ENCODE data around the gene SIGLEC1. TPM values are rescaled to one million over a fixed set of nuclear protein-coding genes. Genes with fewer than 3 reads are reported as not detected.

The SIGLEC1 gene
- total RNA-seq, 1 experiment from 2014 or later, result 0.17 TPM

DNA sequence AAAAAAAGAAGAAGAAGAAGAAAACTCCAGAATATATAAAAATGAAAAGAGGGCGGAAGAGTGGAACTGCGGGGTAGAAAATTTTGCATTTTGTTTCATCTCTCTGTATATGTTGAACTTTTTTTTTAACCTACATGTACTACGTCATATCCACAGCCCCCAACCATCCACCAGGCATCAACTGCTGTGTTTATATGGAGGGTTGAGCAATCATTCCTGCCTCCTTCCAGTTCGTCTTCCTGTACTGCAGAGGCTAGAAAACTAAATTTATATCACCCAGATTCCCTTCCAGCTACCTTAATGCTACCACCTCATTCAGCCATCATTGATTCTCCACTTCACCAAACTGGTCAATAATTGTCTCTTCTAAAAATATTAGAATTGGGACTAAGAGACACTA lies 9.5 kb upstream of the SIGLEC1 start:
- Histone ChIP-seq H3K9ac (ENCODE audit: low read length) (no peak overlapping the region), H3K27me3 (ENCODE audit: insufficient read depth, low read length) (peaks cover 7% of the 10 kb centered on the region), H3K4me1 (ENCODE audit: control insufficient read depth in 1 of 2, insufficient read depth in 2 of 2, low read length in 2 of 2) (no peaks in the 10 kb centered on the region), H3K27ac (ENCODE audit: low read depth, low read length) (no peak overlapping the region), H3K4me2 (ENCODE audit: low read length) (no peak overlapping the region), H3K36me3 (ENCODE audit: control insufficient read depth in 1 of 2, insufficient read depth in 2 of 2, low read length in 2 of 2) (no peaks in the 10 kb centered on the region), H2AFZ (ENCODE audit: low read depth, low read length, poor library complexity, severe bottlenecking) (no peak overlapping the region), H3K9me3 (ENCODE audit: control insufficient read depth in 1 of 2, insufficient read depth in 1 of 2, low read depth in 1 of 2, low read length in 2 of 2) (no peaks in the 10 kb centered on the region), H4K20me1 (ENCODE audit: insufficient read depth) (no peaks in the 10 kb centered on the region), H3K4me3 (replicated peaks in 1 of 2; ENCODE audit: low read depth in 1 of 2, low read length in 2 of 2) (no peak overlapping the region), H3K9me2 (ENCODE audit: insufficient read depth) (no peaks in the 10 kb centered on the region), H3K79me2 (ENCODE audit: insufficient read depth, low read length) (no peaks in the 10 kb centered on the region)
- DNase-seq (ENCODE audit: low read depth, low spot score) (no peak), ATAC-seq (no peak)
- TF ChIP-seq TCF7L2 (IDR thresholded peaks at IDR 0.05; ENCODE audit: borderline replicate concordance, extremely low read depth, insufficient read depth, insufficient read length) (no peak), POLR2AphosphoS5 (IDR thresholded peaks at IDR 0.05; ENCODE audit: low read depth, low read length) (no peak), JUND (IDR thresholded peaks at IDR 0.05) (no peak), YY1 (IDR thresholded peaks at IDR 0.05; ENCODE audit: extremely low read depth, insufficient replicate concordance, low read depth, low read length) (no peak), SIN3A (IDR thresholded peaks at IDR 0.05; ENCODE audit: low read depth) (no peak), SRF (IDR thresholded peaks at IDR 0.05; ENCODE audit: low read depth) (no peak), EZH2phosphoT487 (IDR thresholded peaks at IDR 0.05; ENCODE audit: borderline replicate concordance) (no peak), CBX3 (IDR thresholded peaks at IDR 0.05; ENCODE audit: low read depth) (no peak), ZNF274 (IDR thresholded peaks at IDR 0.05; ENCODE audit: low read depth, low read length) (no peak), SP1 (IDR thresholded peaks at IDR 0.05; ENCODE audit: low read depth) (no peak), FOSL1 (IDR thresholded peaks at IDR 0.05; ENCODE audit: low read depth) (no peak)
- TF ChIP-seq, protein P1, sequence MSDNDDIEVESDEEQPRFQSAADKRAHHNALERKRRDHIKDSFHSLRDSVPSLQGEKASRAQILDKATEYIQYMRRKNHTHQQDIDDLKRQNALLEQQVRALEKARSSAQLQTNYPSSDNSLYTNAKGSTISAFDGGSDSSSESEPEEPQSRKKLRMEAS (IDR thresholded peaks at IDR 0.05), result no peak
- TF ChIP-seq, protein P2, sequence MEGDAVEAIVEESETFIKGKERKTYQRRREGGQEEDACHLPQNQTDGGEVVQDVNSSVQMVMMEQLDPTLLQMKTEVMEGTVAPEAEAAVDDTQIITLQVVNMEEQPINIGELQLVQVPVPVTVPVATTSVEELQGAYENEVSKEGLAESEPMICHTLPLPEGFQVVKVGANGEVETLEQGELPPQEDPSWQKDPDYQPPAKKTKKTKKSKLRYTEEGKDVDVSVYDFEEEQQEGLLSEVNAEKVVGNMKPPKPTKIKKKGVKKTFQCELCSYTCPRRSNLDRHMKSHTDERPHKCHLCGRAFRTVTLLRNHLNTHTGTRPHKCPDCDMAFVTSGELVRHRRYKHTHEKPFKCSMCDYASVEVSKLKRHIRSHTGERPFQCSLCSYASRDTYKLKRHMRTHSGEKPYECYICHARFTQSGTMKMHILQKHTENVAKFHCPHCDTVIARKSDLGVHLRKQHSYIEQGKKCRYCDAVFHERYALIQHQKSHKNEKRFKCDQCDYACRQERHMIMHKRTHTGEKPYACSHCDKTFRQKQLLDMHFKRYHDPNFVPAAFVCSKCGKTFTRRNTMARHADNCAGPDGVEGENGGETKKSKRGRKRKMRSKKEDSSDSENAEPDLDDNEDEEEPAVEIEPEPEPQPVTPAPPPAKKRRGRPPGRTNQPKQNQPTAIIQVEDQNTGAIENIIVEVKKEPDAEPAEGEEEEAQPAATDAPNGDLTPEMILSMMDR (IDR thresholded peaks at IDR 0.05 in 2 of 3, conservative IDR thresholded peaks at IDR 0.05 in 1 of 3; ENCODE audit: borderline replicate concordance in 1 of 3, insufficient read depth in 1 of 3, low read depth in 2 of 3, low read length in 2 of 3), result no peak
- TF ChIP-seq, protein P3, sequence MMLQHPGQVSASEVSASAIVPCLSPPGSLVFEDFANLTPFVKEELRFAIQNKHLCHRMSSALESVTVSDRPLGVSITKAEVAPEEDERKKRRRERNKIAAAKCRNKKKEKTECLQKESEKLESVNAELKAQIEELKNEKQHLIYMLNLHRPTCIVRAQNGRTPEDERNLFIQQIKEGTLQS (IDR thresholded peaks at IDR 0.05), result no peak
- BruUV-seq (replicated peaks), result no TSS peak
- intact Hi-C loops (cut with micrococcal nuclease), result no loop called here
- ChIA-PET CTCF (interaction anchor here (1.2 kb wide), 1 partner anchor 45 kb away, joined by 3 read pairs; no protein-coding TSS in a partner anchor), POLR2A (no interaction called here), RAD21 (ENCODE audit: low non-redundant PET in 1 of 2, low total read pairs in 2 of 2, uncharacterized antibody in 2 of 2, unreplicated experiment in 2 of 2) (no interaction called here)
